Measurements from ENCODE around the gene LRP1B.
"Not testable (repeated sequence)": the region's sequence is repeated elsewhere in the genome, so short reads cannot be mapped to it uniquely, and the experiment has no call there.

LRP1B gene

GRCh38 chr2:140975237-140975636 lies 1155.6 kb downstream of the LRP1B start:
- no peak for DNase-seq

DNA sequence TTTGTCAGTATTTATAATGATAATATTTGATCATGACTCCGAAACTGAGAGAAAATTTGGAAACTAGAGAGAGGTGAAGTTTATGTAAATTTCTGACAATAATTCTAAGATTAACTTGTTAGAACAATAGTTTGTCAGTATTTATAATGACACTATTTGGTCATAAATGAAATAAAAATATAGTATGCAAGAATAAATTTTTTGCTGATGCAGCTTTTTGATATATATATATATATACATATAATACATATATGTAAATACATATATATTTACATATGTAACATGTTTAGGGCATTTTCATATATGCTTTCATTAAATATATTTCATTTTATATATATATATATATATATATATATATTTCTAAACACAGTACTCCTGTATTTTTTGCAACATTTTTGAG lies 1158.1 kb downstream of the LRP1B start:
- no peak for DNase-seq

DNA sequence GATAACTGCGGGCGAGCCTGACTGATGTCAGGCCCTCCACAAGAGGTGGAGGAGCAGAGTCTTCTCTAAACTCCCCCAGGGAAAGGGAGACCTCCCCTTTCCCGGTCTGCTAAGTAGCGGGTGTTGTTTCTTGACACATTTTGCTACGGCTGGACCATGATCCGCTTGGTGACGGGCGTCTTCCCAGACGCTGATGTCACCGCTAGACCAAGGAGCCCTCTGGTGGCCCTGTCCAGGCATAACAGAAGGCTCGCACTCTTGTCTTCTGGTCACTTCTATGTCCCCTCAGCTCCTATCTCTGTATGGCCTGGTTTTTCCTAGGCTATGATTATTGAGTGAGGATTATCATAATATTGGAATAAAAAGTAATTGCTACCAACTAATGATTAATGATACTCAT lies 1166.5 kb downstream of the LRP1B start:
- DNase-seq = not testable (repeated sequence)

GRCh38 chr2:140949932-140950331 lies 1180.9 kb downstream of the LRP1B start:
- DNase-seq = no peak

GRCh38 chr2:140947236-140947635 lies 1183.6 kb downstream of the LRP1B start:
- DNase-seq = no peak

- DNase-seq = no peak
Observed at GRCh38 chr2:140943867-140944266, 1186.9 kb downstream of the LRP1B start.

GRCh38 chr2:140942284-140942683 lies 1188.5 kb downstream of the LRP1B start:
- no peak for DNase-seq

DNA sequence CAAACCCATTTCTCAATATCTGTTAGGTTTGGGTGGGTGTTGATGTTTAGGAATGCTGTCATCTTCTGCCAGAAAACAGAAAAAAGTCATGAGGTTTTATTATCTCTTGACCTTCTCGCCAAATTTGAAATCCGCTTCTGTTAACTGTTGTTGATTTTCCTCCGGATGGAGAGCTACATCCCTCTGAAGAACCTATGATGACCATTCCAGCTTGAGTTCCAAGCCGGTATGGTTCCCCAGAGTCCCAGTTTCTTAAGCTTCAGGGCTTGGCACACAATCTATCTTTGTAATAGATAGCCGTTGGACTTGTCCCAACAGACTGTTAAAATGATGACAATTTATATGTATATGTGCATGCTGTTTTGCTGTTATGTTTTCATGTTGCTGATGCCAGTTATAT lies 1201.0 kb downstream of the LRP1B start:
- no peak for DNase-seq

DNA sequence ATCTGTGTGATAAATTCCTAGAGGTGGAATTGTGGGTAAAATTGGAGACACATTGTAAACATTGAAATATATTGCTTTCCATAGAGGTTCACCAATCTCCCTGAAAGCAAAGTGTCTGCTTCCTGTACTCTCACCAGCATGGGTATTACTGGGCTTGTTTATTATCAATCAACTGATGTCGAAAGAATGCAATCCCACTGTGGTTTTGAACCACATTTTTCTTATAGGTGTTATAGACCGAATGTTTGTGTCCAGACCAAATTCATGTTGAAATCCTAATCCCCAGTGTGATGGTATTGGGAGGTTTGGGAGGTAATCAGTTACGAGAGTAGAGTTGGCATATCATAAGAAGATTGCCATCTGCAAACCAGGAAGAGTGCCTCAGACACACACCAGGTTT lies 1212.4 kb downstream of the LRP1B start:
- DNase-seq = no peak

DNA sequence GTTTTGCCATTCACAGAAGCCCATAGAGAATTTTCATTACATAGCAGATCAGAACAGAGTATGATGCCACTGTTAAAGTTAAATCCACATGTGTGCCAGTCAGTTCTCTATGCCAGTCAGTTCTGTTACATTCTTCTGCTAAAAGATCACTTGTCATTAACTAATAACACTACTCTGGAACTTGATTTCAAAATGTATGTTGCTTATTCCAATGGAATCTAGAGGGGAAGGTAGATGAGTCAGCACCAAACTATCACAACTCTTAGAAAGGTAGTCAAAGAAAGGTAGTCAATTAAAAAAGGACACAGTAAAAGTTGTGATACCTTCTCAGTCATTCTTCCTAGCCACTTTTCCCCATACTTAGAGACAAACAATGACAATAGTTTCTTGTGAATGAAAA lies 1214.4 kb downstream of the LRP1B start:
- DNase-seq = no peak

- no peak for DNase-seq
Observed at GRCh38 chr2:140910683-140911082, 1220.1 kb downstream of the LRP1B start.

- no peak for DNase-seq
Observed at GRCh38 chr2:140905083-140905781, 1225.6 kb downstream of the LRP1B start.

GRCh38 chr2:140895378-140895777 lies 1235.4 kb downstream of the LRP1B start:
- no peak for DNase-seq

DNA sequence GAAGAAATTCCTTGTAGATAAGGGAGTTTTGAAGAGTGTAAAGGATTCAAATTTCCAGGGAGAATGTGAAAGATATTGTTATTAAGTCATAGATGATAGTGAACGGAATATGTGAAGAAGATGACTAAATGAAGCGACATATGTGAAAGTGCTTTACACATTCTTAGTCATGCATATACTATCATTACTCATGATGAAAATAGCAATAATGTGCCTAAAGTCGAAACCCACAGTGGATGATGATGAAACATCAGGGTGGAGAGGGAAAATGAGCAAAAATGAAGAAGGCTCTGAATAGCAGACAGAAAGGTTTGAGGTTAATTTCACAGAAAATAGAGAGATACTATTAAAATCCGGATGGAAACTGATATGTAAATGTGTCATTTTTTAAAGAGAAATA lies 1237.1 kb downstream of the LRP1B start:
- no peak for DNase-seq

DNA sequence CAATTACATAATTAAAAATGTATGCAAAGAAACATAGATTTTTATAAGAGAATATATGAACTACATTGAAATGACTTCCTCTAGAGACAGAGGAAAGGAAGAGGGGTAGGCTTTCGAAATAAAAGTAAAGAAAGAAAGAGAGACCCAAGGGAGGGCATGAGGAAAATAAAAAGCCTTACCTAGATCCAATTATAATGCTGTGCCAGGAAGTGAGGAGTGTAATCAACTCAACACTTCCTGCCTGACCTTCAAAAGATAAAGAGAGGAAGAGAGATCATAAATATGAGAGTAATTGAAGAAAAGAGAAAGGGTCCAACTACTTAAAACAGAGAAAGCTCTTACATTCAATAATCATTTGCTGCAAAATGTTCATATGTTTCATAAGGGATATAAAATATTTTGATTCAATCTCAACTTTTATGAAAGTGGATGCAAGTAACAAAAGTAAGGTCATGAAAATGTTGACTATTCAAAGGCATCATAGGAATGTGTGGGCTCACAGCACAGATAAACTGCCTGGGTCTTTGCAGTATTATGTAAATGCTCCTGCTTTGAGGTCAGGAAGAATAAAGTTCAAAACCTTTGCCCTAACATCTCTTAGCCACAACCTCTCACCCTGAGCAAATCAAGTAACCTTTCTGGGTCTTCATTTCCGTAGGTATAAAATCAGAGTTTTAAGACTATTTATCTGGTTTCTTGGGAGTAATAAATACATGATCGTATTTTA lies 1237.7 kb downstream of the LRP1B start:
- no peak for DNase-seq

- DNase-seq = no peak
Observed at GRCh38 chr2:140892436-140892835, 1238.4 kb downstream of the LRP1B start.

- no peak for DNase-seq
Observed at GRCh38 chr2:140891614-140892212, 1239.1 kb downstream of the LRP1B start.

GRCh38 chr2:140882671-140883620 lies 1247.9 kb downstream of the LRP1B start:
- no peak for DNase-seq

DNA sequence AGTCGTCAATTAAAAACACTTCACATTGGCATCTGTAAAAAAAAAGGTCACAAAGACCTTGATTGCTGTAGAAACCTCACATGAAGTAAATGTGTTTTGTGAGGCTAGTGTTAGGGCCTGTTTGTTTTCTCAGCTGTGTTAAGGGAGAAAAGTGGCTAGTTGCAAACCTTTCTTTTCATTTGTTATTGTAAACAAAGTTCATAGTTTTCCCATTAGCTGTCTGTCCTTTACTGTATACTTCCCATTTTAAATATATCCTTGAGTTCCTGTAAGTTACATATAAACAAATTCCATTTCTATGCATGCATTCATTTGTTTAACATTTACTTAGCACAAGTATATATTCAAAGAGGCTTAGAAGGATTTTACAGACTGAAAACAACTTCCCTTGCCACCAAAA lies 1250.2 kb downstream of the LRP1B start:
- no peak for DNase-seq

- no peak for DNase-seq
Observed at GRCh38 chr2:140876015-140876414, 1254.8 kb downstream of the LRP1B start.

DNA sequence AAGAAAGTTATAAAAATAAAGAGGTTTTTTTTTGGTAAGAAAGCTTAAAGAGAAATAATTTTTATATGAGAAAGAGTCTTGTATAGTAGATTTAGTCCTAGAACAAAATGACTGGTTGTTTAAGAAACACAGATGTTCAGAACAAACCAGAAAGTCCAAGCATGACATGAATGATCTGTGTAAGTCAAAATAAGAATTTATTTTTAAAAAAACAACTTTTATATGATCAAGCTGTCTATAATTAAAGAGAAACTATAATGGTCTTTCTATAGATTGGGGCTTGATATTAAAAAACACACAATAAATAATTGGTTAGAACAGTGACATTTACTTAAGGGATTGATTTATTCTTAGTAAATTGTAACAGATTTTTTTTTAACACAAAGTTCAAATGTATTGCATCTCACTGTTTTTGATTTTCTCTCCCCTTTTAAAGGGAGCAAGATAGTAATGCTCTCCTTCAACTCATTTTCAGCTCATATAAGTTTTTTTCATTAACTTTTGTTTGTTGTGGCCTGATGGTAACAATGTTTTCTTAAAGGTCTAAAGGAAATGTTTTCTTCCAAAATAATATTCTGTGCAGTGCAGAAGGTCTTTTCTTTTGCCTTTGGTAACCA lies 1256.8 kb downstream of the LRP1B start:
- DNase-seq = no peak

- no peak for DNase-seq
Observed at GRCh38 chr2:140869925-140870324, 1260.9 kb downstream of the LRP1B start.

DNA sequence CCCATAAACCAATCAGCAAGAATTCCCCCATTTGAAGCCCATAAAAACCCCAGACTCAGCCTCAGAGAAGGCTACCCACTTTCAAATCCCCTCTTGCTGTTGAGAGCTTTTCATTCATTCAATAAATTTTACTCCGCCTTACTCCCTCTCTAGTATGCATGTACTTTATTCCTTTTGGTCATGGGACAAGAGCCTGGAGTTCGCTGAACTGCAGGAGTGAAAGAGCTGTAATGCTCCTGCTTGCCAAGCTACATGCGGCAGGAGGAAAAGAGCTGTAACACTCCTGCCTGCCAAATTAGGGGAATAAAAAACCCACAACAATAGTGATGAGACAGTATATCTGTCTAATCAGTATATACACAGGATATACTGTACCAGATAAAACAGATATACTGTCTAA lies 1261.7 kb downstream of the LRP1B start:
- DNase-seq = no peak
